IPS-15b (cell line): ENCODE measurements around the gene CPAMD8.

Experiments
- H3K27me3 ChIP-seq: one replicate; pipeline ENCODE4 v1.6.1; 2013; ENCODE audit warnings: low read length; ENCODE audit not compliant: control insufficient read depth, insufficient read depth
- H3K36me3 ChIP-seq: one replicate; pipeline ENCODE4 v1.6.1; 2013; ENCODE audit warnings: low read length; ENCODE audit not compliant: control insufficient read depth, insufficient read depth
- H3K4me1 ChIP-seq: one replicate; pipeline ENCODE4 v1.6.1; 2013; ENCODE audit warnings: mild to moderate bottlenecking, low read length; ENCODE audit not compliant: control insufficient read depth, insufficient read depth
- H3K4me3 ChIP-seq: one replicate; pipeline ENCODE4 v1.5.1; 2013; ENCODE audit warnings: low read depth, low read length
- H3K9ac ChIP-seq: one replicate; pipeline ENCODE4 v1.6.1; 2013; ENCODE audit warnings: low read depth, mild to moderate bottlenecking, low read length
- H3K9me3 ChIP-seq: one replicate; pipeline ENCODE4 v1.6.1; 2013; ENCODE audit warnings: mild to moderate bottlenecking, low read length; ENCODE audit not compliant: control insufficient read depth, insufficient read depth

The CPAMD8 gene

DNA sequence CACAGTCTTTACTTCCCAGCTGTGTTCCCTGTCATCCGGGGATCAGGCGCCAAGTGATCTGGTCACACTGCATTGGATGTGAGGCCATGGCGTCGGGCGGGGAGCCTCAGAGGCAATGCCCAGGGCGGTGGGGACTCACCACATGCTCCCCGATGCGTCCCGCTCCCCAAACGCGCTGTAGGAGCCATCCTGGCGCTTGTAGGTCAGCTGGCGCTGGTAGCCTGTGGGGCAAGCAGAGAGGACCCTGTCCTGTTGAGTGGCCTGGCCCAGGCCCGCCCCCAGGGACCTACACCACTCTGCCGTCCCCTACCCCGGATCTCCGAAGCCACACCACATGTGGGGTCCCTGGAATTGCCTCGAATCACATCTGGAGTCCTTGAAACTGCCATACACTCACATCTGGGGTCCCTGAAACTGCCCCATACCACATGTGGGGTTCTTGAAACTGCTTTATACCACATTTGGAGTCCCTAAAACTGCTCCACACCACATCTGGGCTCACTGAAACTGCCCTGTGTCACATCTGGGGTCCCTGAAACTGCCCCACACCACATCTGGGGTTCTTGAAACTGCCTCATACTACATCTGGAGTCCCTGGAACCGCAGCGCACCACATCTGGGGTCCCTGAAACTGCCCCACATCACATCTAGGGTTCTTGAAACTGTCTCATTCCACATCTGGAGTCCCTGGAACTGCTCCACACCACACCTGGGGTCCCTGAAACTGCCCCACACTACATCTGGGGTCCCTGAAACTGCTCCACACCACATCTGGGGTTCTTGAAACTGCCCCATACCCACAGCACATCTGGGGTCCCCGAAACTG lies 104.6 kb downstream of the CPAMD8 start:
- Histone ChIP-seq H3K36me3 (no peaks in the 10 kb centered on the region), H3K4me3 (no peak overlapping the region), H3K9ac (no peak overlapping the region), H3K4me1 (no peaks in the 10 kb centered on the region), H3K27me3 (no peaks in the 10 kb centered on the region), H3K9me3 (no peaks in the 10 kb centered on the region)

DNA sequence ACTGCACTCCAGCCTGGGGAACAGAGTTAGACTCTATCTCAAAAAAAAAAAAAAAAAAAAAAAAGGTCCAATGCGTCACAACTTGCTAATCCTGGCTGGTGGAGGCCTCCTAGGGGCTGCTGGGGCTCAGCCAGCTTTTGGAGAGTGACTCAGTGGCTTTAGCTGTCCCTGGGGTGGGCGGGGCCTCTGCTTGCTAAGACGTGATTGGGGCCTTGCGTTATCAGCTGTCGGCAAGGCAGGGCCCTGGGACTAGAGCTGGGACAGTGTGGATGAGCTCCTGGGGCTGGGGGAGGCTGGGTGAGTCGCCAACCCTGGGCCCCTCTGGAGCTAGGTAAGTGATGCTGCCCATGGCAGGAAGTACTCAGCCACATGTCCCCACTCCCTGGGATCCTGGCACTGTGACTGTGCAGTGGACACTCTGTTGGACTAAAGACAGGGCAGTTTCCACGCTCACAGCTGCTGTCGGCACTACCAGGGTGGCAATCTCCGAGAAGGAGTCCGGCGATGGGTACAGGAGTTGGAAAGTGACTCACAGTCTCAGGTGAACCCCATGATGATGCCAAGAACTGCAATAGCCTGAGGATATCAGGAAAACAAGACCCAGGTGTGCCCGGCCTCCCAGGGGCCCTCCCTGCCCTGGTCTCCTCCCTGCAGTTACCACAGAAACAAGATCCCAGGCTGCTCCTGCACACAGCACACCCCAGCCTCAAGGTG lies 105.6 kb downstream of the CPAMD8 start:
- H3K27me3 ChIP-seq: no peaks in the 10 kb centered on the region

GRCh38 chr19:16919496-16919895 lies 107.1 kb downstream of the CPAMD8 start:
- no peak overlapping the region for H3K4me3 ChIP-seq
- no peaks in the 10 kb centered on the region for H3K27me3 ChIP-seq
- no peaks in the 10 kb centered on the region for H3K36me3 ChIP-seq
- H3K9me3 ChIP-seq: no peaks in the 10 kb centered on the region
- H3K4me1 ChIP-seq: no peaks in the 10 kb centered on the region
- H3K9ac ChIP-seq: no peak overlapping the region

More for the DNA sequence above, 105.6 kb downstream of the CPAMD8 start:
- no peaks in the 10 kb centered on the region for H3K9me3 ChIP-seq
- H3K36me3 ChIP-seq: no peaks in the 10 kb centered on the region
- no peak overlapping the region for H3K9ac ChIP-seq
- no peaks in the 10 kb centered on the region for H3K4me1 ChIP-seq
- no peak overlapping the region for H3K4me3 ChIP-seq

DNA sequence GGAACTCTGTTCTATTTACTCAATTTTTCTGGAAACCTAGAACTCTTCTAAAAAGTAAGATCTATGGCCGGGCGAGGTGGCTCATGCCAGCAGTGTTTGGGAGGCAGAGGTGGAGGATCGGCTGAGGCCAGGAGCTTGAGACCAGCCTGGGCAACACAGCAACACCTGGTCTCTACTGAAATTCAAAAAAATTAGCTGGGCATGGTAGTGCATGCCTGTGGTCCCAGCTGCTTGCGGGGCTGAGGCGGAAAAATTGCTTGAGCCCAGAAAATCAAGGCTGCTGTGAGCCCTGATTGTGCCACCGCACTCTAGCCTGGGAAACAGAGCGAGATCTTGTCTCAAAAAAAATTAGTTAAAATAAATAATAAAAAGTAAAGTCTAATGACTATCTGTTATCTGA lies 109.2 kb downstream of the CPAMD8 start:
- Histone ChIP-seq H3K4me3 (no peak overlapping the region), H3K9ac (no peak overlapping the region)

GRCh38 chr19:16915734-16916133 lies 110.9 kb downstream of the CPAMD8 start:
- Histone ChIP-seq H3K4me1 (no peaks in the 10 kb centered on the region), H3K9me3 (no peaks in the 10 kb centered on the region), H3K36me3 (no peaks in the 10 kb centered on the region), H3K9ac (no peak overlapping the region), H3K27me3 (no peaks in the 10 kb centered on the region), H3K4me3 (no peak overlapping the region)

More for the DNA sequence above, 109.2 kb downstream of the CPAMD8 start:
- Histone ChIP-seq H3K27me3 (no peaks in the 10 kb centered on the region), H3K36me3 (no peaks in the 10 kb centered on the region), H3K4me1 (no peaks in the 10 kb centered on the region), H3K9me3 (no peaks in the 10 kb centered on the region)

- no peaks in the 10 kb centered on the region for H3K27me3 ChIP-seq
- H3K4me3 ChIP-seq: no peak overlapping the region
- H3K9ac ChIP-seq: no peak overlapping the region
- H3K9me3 ChIP-seq: no peaks in the 10 kb centered on the region
- no peaks in the 10 kb centered on the region for H3K36me3 ChIP-seq
- no peaks in the 10 kb centered on the region for H3K4me1 ChIP-seq
These were observed 111.5 kb downstream of the CPAMD8 start for GRCh38 chr19:16915135-16915534.

DNA sequence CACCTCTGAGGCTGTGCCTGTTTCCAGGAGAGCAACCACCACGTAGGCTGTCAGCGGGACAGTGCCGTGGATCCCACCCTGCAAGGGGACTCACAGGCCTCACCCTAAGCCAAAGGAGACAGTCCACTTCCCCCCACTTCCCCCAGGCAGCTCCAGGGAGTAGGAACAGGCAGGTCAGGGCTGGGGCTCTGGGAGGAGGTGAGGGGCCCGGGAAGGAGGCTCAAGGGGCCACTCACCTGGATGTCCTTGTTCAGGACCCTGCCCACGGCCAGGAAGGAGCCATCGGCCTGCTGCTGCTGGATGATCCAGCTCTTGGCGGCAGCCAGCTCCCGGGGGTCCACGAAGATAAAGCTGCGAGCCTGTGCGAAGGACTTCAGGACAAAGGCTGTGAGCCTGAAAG lies 112.2 kb downstream of the CPAMD8 start:
- Histone ChIP-seq H3K27me3 (no peaks in the 10 kb centered on the region), H3K4me3 (no peak overlapping the region), H3K9ac (no peak overlapping the region), H3K9me3 (no peaks in the 10 kb centered on the region), H3K36me3 (no peaks in the 10 kb centered on the region), H3K4me1 (no peaks in the 10 kb centered on the region)

GRCh38 chr19:16912780-16913179 lies 113.8 kb downstream of the CPAMD8 start:
- H3K36me3 ChIP-seq: no peaks in the 10 kb centered on the region
- no peak overlapping the region for H3K9ac ChIP-seq
- no peaks in the 10 kb centered on the region for H3K4me1 ChIP-seq
- H3K4me3 ChIP-seq: no peak overlapping the region
- H3K9me3 ChIP-seq: no peaks in the 10 kb centered on the region
- no peaks in the 10 kb centered on the region for H3K27me3 ChIP-seq

DNA sequence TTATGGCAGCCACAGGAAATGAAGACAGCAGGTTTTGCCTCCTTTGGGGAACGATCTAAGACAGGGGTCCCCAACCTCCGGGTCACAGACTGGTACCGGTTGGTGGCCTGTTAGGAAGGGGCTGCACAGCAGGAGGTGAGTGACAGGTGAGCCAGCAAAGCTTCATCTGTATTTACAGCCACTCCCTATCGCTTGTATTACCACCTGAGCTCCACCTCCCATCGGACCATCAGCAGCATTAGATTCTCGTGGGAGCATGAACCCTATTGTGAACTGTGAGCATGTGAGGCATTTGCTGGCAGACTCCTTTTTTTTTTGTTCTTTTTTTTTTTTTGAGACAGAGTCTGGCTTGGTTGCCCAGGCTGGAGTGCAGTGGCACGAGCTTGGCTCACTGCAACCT lies 115.6 kb downstream of the CPAMD8 start:
- no peak overlapping the region for H3K9ac ChIP-seq
- no peak overlapping the region for H3K4me3 ChIP-seq
- no peaks in the 10 kb centered on the region for H3K4me1 ChIP-seq
- no peaks in the 10 kb centered on the region for H3K36me3 ChIP-seq
- no peaks in the 10 kb centered on the region for H3K27me3 ChIP-seq
- no peaks in the 10 kb centered on the region for H3K9me3 ChIP-seq

- no peaks in the 10 kb centered on the region for H3K27me3 ChIP-seq
- no peak overlapping the region for H3K4me3 ChIP-seq
- H3K4me1 ChIP-seq: no peaks in the 10 kb centered on the region
- no peaks in the 10 kb centered on the region for H3K36me3 ChIP-seq
- no peaks in the 10 kb centered on the region for H3K9me3 ChIP-seq
- no peak overlapping the region for H3K9ac ChIP-seq
These were observed 117.9 kb downstream of the CPAMD8 start for GRCh38 chr19:16908759-16909158.

- H3K36me3 ChIP-seq: peaks cover 3% of the 10 kb centered on the region
- H3K4me1 ChIP-seq: no peaks in the 10 kb centered on the region
- H3K27me3 ChIP-seq: no peaks in the 10 kb centered on the region
- H3K9ac ChIP-seq: no peak overlapping the region
- H3K9me3 ChIP-seq: no peaks in the 10 kb centered on the region
- H3K4me3 ChIP-seq: no peak overlapping the region
These were observed 122.0 kb downstream of the CPAMD8 start for GRCh38 chr19:16904599-16904998.

GRCh38 chr19:16903347-16903746 lies 123.3 kb downstream of the CPAMD8 start:
- H3K4me1 ChIP-seq: no peaks in the 10 kb centered on the region
- H3K9me3 ChIP-seq: no peaks in the 10 kb centered on the region
- peaks cover 3% of the 10 kb centered on the region for H3K36me3 ChIP-seq
- peaks cover 4% of the 10 kb centered on the region for H3K27me3 ChIP-seq
- no peak overlapping the region for H3K4me3 ChIP-seq
- H3K9ac ChIP-seq: no peak overlapping the region
